Stimulated activated CD8-positive, alpha-beta memory T cell treated with anti-CD3 and anti-CD28 coated beads, Interleukin-4, amount 100 ng/mL, for 48 hours (primary cell): Measurements from ENCODE around the gene KCNIP4.
"Not testable (repeated sequence)": the region's sequence is repeated elsewhere in the genome, so short reads cannot be mapped to it uniquely, and the experiment has no call there.

ENCODE experiments used
- DNase-seq: peaks from one replicate; pipeline ENCODE4 v3.0.0-alpha.2; 2020

The KCNIP4 gene

DNA sequence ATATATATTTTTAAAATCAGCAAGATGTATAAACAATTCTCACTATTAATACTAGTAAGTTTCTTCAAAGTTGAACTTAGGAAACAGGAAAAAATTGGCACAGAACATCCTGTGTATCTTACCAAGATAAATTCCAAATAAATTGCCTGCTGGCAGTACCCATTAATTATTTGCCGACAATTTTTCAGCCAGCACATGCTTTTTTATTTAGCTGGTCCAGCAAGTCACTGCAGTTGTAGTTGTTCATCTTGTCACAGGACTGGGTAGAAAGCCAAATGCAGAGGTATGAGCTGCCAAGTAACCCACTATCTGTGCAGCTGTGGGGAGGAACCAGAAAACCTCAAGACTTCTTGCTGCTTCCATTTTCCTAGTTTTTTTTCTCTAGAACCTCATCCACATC is 1134.9 kb downstream of the KCNIP4 start:
- no peak for DNase-seq

DNA sequence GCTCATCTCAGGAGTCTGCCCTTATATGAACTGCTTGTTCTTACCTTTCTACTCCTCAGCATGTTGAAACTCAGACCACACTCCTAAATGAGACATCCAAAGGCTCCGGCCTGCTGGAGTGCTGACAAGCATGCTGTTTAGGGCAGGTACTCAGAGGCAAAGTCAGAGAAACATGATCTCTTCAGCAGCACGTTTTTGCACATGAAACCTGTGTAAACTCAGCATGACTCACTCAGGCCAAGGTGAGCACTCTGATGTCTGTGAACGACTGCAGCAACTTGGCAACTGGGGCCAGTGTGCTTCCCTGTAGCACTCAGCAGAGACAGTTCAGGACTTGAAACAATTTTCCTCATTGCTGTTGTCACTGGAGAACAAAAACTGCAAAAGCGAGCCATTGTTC is 1138.8 kb downstream of the KCNIP4 start:
- DNase-seq, result no peak

DNA sequence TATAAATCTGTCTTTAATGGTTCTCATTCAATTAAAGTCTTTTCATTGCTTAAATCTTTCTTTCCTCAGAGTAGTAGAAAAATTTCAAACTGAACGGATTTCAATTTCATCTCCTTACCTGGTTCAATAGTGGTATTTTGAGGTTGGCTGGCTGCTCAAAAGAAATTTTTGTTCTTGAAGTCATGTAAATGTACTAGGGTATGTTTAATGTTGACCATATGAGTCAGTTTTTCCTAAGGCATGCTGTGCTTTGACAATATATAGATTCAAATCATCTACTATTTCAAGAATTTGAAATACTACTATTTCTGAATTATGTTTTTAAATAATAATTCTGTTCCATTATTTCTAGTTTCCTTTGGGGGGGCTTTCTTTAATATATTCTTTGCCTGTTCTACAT is 1142.9 kb downstream of the KCNIP4 start:
- DNase-seq, result no peak

DNA sequence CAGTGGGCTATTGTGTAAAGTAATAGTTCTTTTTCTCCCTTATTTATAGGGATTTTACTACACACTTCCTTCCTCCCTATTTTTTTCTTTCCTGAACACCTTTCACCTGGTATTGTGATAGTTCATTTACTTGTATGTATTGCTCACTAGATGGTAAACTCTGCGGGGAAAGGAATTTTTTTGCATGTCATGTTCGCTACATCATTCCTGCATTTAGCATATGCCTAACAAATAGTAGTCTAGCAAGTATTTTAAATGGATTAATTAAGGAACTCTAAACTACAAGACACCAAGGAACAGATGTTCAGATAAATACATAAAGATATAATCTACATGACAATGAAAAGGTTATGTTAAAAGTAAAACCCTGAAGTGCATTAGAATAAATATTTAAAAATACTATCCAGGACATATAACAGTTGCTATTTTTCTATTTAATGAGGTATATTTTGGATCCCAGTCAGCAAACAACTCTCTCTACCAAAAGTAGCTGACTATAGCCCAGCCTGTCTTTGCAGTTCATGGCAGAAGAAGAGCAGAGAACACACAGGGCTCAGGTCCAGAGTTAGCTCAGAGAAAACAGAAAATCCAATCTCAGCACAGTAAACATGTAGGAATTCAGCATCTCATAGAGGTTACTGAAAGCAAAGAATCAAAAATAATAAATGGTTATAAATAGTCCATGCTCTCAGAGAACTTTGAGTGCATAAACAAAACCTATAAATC is 1160.5 kb downstream of the KCNIP4 start:
- no peak for DNase-seq

DNA sequence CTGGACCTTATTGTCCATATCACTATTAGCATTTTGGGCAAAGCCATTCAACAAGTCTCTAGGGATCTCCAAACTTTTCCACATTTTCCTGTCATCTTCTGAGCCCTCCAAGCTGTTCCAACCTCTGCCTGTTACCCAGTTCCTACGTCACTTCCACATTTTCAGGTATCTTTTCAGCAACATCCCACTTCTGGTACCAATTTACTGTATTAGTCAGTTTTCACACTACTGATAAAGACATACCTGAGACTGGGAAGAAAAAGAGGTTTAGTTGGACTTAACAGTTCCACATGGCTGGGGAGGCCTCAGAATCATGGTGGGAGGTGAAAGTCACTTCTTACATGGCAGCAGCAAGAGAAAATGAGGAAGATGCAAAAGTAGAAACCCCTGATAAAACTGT is 1165.4 kb downstream of the KCNIP4 start:
- DNase-seq, result not testable (repeated sequence)

DNA sequence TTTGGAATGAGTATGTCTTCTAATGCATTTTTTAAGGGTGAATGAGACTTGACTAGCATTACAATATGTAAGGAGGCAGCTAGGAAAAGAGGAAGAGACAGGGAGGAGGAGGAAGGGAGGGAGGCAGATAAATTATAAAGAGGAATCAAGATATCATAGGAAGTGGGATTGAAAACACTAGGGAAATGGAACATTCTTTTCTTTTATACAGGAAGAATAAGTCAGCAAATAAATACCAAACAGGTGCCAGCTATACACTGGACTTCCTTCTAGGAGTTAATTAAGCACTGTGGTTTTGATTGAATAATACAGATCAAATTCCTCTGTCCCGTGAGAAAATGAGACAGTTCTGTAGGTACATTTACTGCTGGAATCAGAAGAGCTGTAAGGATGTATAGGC is 1169.7 kb downstream of the KCNIP4 start:
- no peak for DNase-seq

DNA sequence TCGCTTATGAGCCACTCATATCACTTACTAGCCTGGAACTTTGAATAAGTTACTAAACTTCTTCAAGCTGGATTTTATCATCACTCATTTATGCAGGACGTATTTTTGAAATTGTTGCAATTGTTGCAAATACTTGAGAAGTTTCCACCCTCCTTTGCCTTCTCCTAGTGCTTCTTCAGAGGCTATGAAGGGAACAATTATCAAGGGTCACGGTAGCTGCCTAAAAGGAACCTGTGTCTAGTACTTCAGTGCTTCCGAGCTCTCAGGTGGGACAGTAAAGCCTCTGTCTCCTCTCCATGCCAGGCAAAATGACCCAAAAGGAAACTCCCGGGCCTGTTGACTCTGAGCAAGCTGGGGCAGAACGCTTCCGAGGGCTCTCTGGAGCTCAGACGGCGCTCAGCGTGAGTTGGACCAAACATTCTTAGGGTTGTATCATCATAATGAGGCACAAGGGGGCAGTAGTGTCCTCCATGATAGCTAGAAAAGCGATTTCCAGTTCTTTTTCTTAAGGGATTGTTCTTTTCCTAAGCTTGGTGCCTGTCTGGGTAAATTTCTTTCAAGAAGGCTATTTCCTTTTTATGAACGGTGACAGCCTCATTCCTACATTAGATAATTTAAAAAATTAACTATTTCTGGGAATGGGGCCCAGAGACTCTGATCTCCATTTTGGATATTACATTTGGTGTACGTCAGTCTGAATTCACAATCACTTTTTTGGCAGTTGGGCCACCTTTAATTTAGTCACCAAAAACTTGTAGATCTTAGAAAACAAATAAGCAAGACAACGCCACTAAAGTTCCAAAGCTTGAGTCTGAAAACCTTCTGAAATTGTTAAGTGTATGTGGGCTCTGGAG is 1175.2 kb downstream of the KCNIP4 start:
- DNase-seq, result peak; percentile 35

DNA sequence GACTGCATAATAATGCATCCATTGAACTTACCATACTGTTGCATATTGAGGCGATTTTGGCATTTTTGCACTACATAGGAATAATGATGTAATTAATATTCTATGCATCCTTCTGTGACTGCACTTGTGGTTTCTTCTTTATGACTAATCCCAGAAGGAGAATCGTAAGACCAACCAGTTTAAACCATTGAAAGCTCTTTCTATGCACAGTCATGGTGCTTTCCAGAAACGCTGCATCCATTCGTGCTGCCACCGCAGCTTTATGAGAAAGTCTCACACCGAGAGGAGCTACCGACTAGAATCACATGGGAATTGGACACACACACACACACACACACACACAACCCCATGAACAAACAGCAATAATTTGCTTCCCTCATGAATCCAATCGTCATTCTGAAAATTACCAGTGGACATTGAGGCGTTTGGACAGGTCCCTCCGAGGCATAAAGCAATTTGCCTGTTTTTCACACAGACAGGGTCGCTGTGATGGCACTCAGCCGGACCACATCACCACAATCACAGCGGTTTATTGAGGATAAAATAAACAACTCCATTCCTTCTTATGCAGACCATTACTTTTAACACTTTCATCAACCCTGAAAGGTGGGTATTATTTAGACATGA is 1184.1 kb downstream of the KCNIP4 start:
- no peak for DNase-seq

DNA sequence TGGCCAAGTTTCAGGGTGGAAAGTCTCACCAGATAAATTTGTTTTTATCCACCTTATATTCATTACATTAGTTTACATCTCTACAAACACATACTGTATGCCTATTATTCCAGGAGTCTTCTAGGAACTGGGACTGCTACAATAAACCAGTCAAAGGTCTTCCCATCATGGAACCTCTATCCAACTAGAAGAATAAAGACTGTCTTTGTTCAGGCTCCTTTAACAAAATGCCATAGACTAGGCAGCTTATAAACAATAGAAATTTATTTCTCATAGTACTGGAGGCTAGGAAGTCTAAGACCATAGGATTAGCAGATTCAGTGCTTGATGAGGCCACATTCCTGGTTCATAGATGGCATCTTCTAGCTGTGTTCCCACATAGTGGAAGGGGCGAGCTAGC is 1186.7 kb downstream of the KCNIP4 start:
- no peak for DNase-seq

DNA sequence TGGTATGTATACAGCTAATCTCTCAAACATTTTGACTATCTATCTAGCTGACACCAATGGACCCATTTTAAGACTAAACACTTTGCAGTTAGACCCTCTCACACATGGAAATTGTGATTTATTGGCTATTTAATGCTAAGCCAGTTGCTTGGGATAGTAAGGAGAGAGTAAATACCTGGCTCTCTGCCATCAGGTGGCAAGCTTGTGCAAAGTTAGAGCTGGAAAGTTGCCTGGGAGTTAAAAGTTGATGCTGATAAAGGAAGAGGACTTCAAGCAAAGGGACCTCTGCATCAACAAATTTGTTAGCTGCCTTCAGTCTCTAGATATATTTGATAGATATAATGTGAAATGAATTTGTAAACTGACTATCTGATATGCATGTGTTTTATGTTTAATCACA is 1187.2 kb downstream of the KCNIP4 start:
- no peak for DNase-seq

DNA sequence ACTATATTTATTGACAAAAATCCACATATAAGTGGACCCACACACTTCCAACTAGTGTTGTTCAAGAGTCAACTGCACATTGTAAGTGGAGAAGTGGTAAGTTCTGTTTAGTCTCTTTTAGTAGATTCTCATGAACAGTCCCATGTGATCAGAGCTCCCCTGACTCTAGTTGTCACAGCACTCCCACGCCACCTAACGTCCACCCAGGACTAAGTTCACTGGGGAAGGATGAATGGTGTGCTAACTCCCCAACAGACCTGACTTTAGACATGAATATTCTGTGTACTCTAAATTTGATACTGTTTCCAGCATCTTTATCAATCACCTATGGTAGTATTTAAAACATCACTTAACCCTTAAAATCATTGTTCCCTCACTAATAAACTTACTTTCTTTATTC is 1188.5 kb downstream of the KCNIP4 start:
- DNase-seq, result no peak

DNA sequence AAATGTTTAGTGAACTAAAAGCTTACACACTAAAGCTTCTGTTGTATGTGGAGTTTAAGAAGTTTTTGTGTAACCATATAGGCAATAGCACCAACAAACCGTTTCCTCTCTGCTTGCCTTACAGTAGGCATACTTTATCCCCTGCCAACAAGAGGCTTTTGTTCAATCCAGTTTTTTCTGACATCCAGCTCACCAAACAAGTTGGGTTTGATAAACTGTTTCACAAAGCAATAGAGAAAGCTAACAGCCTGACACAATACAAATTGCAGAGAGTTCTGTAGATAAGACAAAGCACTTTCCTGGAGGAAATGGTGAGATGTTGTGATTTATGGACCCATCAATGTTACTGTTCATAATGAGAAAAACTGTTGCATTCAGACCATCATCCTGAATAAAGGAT is 1194.5 kb downstream of the KCNIP4 start:
- no peak for DNase-seq

DNA sequence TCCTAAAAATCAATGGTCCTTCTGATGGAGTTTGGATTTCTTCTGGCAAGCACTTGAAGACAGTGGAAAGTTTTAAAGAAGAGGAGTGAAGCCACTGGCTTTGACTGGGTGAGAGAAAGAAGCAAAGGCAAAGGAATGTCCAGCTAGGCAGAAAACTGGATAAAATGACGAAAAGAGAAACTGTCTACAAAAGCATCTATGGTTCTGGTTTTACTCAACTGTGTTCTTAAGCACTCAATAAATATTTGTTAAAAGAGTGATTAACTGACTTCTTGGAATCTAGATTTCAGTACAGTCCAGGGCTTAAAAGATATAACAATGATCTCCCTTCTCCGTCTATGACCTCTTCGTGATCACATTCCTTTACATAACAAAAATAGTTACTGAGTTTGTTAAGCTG is 1195.9 kb downstream of the KCNIP4 start:
- DNase-seq, result no peak

DNA sequence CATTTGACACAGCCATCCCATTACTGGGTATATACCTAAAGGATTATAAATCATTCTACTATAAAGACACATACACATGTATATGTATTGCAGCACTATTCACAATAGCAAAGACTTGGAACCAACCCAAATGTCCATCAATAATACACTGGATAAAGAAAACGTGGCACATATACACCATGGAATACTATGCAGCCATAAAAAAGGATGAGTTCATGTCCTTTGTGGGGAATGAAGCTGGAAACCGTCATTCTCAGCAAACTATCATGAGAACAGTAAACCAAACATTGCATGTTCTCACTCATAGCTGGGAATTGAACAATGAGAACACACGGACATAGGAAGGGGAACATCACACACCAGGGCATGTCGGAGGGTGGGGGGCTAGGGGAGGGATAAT is 1202.6 kb downstream of the KCNIP4 start:
- not testable (repeated sequence) for DNase-seq

DNA sequence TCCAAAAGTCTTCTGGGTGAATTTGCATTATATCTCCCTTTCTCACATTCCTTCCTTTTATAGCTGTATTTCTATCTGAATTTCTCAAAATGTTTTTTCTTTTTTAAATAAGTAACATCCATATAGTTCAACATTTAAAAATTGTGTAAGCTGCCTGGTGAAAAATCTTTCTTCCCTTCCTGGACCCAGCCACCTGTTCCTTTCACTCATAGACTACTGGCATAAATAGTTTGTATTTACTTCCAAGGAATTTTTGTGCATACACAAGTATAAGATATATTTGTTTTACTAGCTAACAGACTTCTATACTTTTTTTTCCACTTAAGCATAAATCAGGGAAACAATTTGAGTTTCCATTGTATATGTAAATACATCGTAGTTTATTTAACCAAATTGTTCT is 1212.6 kb downstream of the KCNIP4 start:
- no peak for DNase-seq

DNA sequence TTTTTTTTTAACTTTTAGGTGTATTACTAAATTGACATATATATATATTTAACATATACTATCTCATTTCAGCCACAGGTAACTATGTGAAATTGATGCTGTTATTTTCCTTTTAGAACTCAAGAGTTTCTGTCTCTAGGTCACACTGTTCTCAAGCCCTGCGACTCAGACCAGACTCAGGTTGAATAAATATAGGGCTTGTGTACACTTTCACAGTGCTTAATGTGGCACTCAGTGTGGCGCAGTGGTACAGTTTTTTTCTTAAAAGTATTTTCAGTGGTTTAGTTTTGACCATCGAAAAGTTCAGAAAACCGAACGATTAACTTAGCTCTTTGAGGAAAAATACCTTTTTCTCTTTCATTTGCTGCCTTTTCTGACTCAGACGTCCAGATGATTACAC is 1223.7 kb downstream of the KCNIP4 start:
- no peak for DNase-seq

DNA sequence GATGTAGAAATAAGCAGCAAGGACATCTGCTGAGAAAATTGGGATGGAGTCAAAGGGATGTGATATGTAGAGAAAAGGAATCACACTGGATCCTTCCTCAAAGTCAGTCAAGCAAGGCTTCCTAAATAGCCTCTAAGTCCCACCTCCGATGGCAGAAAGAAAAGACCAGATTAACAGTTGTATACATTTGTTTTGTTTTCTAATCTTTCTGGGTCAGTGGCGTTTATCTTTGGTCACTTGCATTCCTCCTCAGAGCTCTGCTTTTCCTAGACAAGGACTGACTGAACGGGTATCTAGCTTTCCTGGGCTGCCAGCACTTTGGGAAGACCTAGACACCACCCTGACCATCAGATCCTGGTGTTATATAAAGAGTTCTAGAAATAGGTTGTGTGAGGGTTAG is 1225.1 kb downstream of the KCNIP4 start:
- DNase-seq, result no peak

DNA sequence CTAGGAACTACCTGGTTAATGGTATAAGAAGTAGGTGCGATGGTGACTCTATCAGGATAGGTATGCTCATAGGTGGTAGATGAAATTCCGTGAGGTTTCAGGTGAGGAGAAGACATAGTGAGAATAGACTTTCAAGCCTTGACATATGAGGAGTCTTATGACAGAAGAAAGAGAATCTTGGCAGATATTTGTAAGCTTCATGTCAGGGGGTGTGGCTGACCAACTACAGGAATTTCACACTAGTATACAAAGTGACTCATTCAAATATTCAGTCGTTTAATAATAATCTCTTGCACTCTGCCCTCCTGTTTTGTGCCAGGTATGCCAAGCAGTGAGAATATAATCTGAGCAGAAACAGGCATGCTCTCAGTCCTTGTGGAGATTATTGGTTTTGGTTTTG is 1225.6 kb downstream of the KCNIP4 start:
- DNase-seq, result no peak

DNA sequence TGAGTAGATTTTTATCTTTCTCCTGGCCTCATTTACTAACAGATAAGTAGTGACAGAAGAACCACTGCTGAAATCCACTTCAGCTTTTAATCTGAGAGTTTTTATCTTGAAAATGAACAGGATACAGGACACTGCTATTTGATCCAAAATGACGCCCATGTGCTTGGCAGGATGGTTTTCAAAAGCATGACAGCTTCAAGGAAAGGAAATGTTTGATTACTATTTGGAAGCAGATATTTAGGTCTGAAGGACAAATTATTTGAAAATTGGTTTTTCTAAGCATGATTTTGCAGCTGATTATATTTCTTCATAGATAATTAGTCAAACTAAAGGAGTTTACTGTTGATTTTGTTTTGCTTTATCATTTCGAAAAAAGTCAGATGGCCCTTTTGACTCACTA is 1237.2 kb downstream of the KCNIP4 start:
- no peak for DNase-seq

DNA sequence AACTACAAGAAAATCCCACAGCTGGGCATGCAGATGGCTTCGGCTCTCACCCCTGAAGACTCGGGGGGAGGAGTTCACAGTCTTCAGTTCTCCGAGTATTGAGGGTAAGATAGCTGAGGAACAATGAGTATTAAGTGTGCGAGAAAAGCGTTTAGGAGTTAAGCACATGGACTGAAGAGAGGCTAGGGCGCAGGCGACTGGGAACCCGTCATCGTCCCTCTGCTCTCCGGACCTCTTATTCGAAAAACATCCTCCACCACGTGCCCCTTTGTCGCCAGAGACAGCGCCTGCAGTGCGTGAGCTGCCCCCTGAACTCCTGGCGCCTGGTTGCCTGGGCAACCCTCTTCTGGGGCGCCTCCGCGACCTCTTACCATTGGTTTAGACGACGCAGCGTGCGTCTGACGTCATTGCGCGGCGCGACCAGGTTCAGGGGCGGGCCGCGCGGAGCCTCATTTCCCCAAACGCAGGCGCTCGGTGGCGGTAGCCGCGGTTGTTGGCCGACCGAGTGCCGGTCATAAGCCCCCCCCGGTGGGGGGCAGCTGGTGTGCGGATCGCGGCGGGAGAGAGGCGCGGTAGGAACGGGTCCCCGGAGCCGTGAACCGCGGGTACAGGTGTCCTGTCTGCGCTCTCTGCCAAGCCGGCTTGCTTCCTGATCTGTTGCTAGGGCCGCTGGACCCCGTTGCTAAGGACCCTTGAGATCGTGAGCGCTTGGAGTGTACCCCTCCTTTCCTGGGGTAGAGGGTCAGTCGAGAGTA is 1248.4 kb downstream of the KCNIP4 start, which contains the start of gene PACRGL:
TSS of gene PACRGL (plus strand) at position 452 of the 755 bp plus-strand sequence. CDS start 4,024 bp downstream, outside the sequence.
- peak; percentile 94 for DNase-seq

DNA sequence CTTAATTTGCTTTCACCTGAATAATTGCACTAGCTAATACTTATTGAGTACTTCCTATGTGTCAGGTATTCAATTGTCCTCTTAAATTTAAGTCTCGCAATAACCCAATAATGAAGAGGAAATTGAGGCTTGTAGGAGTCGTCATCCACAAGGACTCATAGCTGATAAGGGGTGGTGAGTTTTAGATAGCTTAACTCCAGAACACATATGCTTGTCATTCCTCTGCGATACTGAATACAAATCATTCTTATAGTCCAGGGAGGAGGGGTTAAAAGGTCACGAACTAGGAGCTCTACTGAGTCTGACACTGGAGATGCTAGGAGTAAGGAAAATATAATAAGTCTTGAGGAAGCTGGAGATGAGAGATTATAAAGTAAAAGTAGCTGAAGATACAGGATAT is 1249.8 kb downstream of the KCNIP4 start:
- DNase-seq, result no peak

DNA sequence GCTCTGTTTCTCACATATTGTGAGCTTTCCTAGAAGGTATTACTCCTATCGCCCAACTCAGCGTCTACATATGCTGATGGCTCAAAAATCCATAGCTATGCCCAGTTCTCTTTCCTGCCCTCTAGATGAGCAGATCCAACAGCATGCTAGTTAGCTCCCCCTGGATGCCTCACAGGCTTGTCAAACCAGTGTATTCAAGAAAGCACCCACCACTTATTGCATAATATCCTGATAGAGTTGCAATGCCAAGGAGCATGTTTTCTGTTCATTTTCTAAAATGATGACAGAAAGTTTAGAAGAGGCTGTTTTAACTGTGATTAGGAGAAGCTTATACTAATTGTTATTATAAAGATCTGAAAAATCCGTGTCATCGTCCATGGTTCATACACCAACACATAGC is 1250.2 kb downstream of the KCNIP4 start:
- no peak for DNase-seq

DNA sequence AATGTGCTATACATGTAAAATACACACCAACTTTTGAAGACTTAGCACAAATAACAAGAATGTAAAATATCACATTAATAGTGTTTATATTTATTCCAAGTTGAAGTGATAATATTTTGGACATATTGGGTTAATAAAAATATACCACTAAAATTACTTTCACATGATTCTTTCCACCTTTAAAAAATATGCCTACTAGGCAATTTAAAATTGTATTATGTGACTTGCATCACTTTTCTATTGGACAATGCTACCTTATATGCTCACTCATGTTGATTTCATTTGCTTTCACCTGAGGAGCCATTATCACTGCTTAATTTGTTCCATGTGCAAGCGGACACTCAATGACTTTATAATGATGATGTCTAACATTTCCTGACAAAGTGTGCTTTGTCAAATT is 1251.8 kb downstream of the KCNIP4 start:
- no peak for DNase-seq
